ENCODE measurements around the gene BMPER. TPM values are rescaled to one million over a fixed set of nuclear protein-coding genes. Genes with fewer than 3 reads are reported as not detected.
"Not testable (repeated sequence)": the region's sequence is repeated elsewhere in the genome, so short reads cannot be mapped to it uniquely, and the experiment has no call there.

The BMPER gene
- total RNA-seq, 4 donors from 2014 or later, result 0.25 to 2.3 (median 0.96) TPM

- Histone ChIP-seq H3K27me3 (no peaks in the 10 kb centered on the region), H3K27ac (no peak overlapping the region), H3K9me3 (no peaks in the 10 kb centered on the region), H3K4me1 (no peaks in the 10 kb centered on the region), H3K4me3 (replicated peaks in 1 of 3) (no peak overlapping the region), H3K36me3 (no peaks in the 10 kb centered on the region)
- no peak for DNase-seq
- intact Hi-C loops (cut with DNase I), result no loop called here
- 83 to 85% methylated on average over 8 of the region's 8 CpGs for WGBS, 2 donors
- TF ChIP-seq POLR2A (IDR thresholded peaks at IDR 0.05), result no peak
- TF ChIP-seq, protein P1, sequence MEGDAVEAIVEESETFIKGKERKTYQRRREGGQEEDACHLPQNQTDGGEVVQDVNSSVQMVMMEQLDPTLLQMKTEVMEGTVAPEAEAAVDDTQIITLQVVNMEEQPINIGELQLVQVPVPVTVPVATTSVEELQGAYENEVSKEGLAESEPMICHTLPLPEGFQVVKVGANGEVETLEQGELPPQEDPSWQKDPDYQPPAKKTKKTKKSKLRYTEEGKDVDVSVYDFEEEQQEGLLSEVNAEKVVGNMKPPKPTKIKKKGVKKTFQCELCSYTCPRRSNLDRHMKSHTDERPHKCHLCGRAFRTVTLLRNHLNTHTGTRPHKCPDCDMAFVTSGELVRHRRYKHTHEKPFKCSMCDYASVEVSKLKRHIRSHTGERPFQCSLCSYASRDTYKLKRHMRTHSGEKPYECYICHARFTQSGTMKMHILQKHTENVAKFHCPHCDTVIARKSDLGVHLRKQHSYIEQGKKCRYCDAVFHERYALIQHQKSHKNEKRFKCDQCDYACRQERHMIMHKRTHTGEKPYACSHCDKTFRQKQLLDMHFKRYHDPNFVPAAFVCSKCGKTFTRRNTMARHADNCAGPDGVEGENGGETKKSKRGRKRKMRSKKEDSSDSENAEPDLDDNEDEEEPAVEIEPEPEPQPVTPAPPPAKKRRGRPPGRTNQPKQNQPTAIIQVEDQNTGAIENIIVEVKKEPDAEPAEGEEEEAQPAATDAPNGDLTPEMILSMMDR (IDR thresholded peaks at IDR 0.05), result no peak
These were observed 262.7 kb downstream of the BMPER start for GRCh38 chr7:34168013-34168412.

DNA sequence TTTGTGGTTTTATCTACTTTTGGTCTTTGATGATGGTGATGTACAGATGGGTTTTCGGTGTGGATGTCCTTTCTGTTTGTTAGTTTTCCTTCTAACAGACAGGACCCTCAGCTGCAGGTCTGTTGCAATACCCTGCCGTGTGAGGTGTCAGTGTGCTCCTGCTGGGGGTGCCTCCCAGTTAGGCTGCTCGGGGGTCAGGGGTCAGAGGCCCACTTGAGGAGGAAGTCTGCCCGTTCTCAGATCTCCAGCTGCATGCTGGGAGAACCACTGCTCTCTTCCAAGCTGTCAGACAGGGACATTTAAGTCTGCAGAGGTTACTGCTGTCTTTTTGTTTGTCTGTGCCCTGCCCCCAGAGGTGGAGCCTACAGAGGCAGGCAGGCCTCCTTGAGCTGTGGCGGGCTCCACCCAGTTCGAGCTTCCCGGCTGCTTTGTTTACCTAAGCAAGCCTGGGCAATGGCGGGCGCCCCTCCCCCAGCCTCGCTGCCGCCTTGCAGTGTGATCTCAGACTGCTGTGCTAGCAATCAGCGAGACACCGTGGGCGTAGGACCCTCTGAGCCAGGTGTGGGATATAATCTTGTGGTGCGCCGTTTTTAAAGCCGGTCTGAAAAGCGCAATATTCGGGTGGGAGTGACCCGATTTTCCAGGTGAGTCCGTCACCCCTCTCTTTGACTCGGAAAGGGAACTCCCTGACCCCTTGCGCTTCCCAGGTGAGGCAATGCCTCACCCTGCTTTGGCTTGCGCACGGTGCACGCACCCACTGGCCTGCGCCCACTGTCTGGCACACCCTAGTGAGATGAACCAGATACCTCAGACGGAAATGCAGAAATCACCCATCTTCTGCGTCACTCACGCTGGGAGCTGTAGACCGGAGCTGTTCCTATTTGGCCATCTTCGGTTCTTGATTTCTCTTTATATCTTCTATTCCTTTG is 269.6 kb downstream of the BMPER start:
- H3K9me3 ChIP-seq; H3K4me3 ChIP-seq (replicated peaks in 1 of 3); H3K27ac ChIP-seq; H3K27me3 ChIP-seq; DNase-seq; intact Hi-C loops (cut with DNase I); H3K4me1 ChIP-seq; H3K36me3 ChIP-seq: not testable (repeated sequence)
- WGBS, 2 donors, result 89 to 95% methylated on average over 23 to 27 of the region's 32 CpGs

- H3K4me1 ChIP-seq, result no peaks in the 10 kb centered on the region
- no peak for DNase-seq
- H3K9me3 ChIP-seq, result no peaks in the 10 kb centered on the region
- no peaks in the 10 kb centered on the region for H3K36me3 ChIP-seq
- no peak overlapping the region for H3K4me3 ChIP-seq (replicated peaks in 1 of 3)
- H3K27me3 ChIP-seq, result no peaks in the 10 kb centered on the region
- no peak for TF ChIP-seq POLR2A (IDR thresholded peaks at IDR 0.05)
- TF ChIP-seq, protein P1 (IDR thresholded peaks at IDR 0.05), result no peak
- intact Hi-C loops (cut with DNase I), result no loop called here
- 75 to 84% methylated on average over 3 of the region's 3 CpGs for WGBS, 2 donors
- no peak overlapping the region for H3K27ac ChIP-seq
These were observed 270.5 kb downstream of the BMPER start for GRCh38 chr7:34175837-34176236.

GRCh38 chr7:34177476-34177875 is 272.1 kb downstream of the BMPER start:
- Histone ChIP-seq H3K27ac (no peak overlapping the region), H3K36me3 (no peaks in the 10 kb centered on the region), H3K4me1 (no peaks in the 10 kb centered on the region), H3K9me3 (no peaks in the 10 kb centered on the region), H3K27me3 (no peaks in the 10 kb centered on the region), H3K4me3 (replicated peaks in 1 of 3) (no peak overlapping the region)
- WGBS, 2 donors, result 54 to 67% methylated on average over 3 of the region's 3 CpGs
- intact Hi-C loops (cut with DNase I), result no loop called here
- TF ChIP-seq POLR2A (IDR thresholded peaks at IDR 0.05), result no peak
- TF ChIP-seq, protein P1 (IDR thresholded peaks at IDR 0.05), result no peak
- DNase-seq, result no peak

GRCh38 chr7:34181271-34181958 is 276.1 kb downstream of the BMPER start:
- 86 to 91% methylated on average over 3 of the region's 3 CpGs for whole genome bisulfite sequencing, 2 donors
- no peaks in the 10 kb centered on the region for H3K4me1 ChIP-seq
- no peak overlapping the region for H3K4me3 ChIP-seq (replicated peaks in 1 of 3)
- no peak overlapping the region for H3K27ac ChIP-seq
- H3K36me3 ChIP-seq, result no peaks in the 10 kb centered on the region
- no peak for TF ChIP-seq POLR2A (IDR thresholded peaks at IDR 0.05)
- TF ChIP-seq, protein P1 (IDR thresholded peaks at IDR 0.05), result no peak
- intact Hi-C loops (cut with DNase I), result no loop called here
- no peaks in the 10 kb centered on the region for H3K9me3 ChIP-seq
- no peaks in the 10 kb centered on the region for H3K27me3 ChIP-seq
- no peak for DNase-seq

Measured in thyroid gland (tissue), 4 donors.